WTC11 (cell line): ENCODE results near the gene GJA3. TPM values are rescaled to one million over a fixed set of nuclear protein-coding genes. Genes with fewer than 3 reads are reported as not detected.

Experiments used
- ATAC-seq: fragments of 200-7000 bp; cut with Tn5 transposase; 2 replicates; pipeline ENCODE4 v1.10.0; 2021; ENCODE audit warnings: mild to moderate bottlenecking, moderate library complexity
- CTCF ChIA-PET: fragments of 300-600 bp; sonication (Branson Sonifier 250); formaldehyde crosslinking; loops from one replicate; lab custom pipeline; 2021; ENCODE audit warnings: antibody characterized with exemption; lab: Charles Lee
- POLR2A ChIA-PET: fragments of 350-600 bp; sonication (Branson Sonifier 250); formaldehyde crosslinking; loops from one replicate; lab custom pipeline; 2021; ENCODE audit warnings: antibody characterized with exemption; lab: Charles Lee
- DNase-seq: peaks from one replicate; pipeline ENCODE4 v3.0.0; 2021; ENCODE audit warnings: low spot score
- H3K27ac Mint-ChIP-seq: 2 replicates; pipeline ENCODE4 v1.8.0; 2021; ENCODE audit warnings: mixed read lengths
- H3K27me3 Mint-ChIP-seq: 2 replicates; pipeline ENCODE4 v1.8.0; 2021; ENCODE audit warnings: low read depth, mild to moderate bottlenecking, moderate library complexity, mixed read lengths
- H3K36me3 Mint-ChIP-seq: 2 replicates; pipeline ENCODE4 v1.8.0; 2021; ENCODE audit warnings: mixed read lengths
- H3K4me1 Mint-ChIP-seq: 2 replicates; pipeline ENCODE4 v1.8.0; 2022; ENCODE audit warnings: mixed read lengths
- H3K4me3 Mint-ChIP-seq: 2 replicates; pipeline ENCODE4 v1.8.0; 2021; ENCODE audit warnings: mild to moderate bottlenecking, moderate library complexity, mixed read lengths
- H3K9me3 Mint-ChIP-seq: 2 replicates; pipeline ENCODE4 v1.8.0; 2021; ENCODE audit warnings: mixed read lengths
- E2F4 ChIP-seq: sonication (generic); formaldehyde crosslinking; IDR thresholded peaks from 2 replicates; pipeline ENCODE4 v1.8.1; 2022; ENCODE audit warnings: low read depth, mild to moderate bottlenecking, moderate library complexity, missing genetic modification reagents, borderline replicate concordance
- EMX1 ChIP-seq: fragments of 250-450 bp; sonication (Bioruptor Pico); IDR thresholded peaks from 2 replicates; pipeline ENCODE4 v1.8.0; 2021; ENCODE audit warnings: mild to moderate bottlenecking
- HMGXB4 ChIP-seq: sonication (generic); formaldehyde crosslinking; IDR thresholded peaks from 2 replicates; pipeline ENCODE4 v1.8.1; 2023; ENCODE audit warnings: mild to moderate bottlenecking, moderate library complexity, missing genetic modification reagents
- JUN ChIP-seq: sonication (generic); formaldehyde crosslinking; IDR thresholded peaks from 2 replicates; pipeline ENCODE4 v1.8.0; 2023; ENCODE audit warnings: mild to moderate bottlenecking, missing genetic modification reagents
- MYBL2 ChIP-seq: sonication (generic); formaldehyde crosslinking; IDR thresholded peaks from 2 replicates; pipeline ENCODE4 v1.8.1; 2023; ENCODE audit warnings: mild to moderate bottlenecking, moderate library complexity, missing genetic modification reagents
- PREB ChIP-seq: sonication (generic); formaldehyde crosslinking; IDR thresholded peaks from 2 replicates; pipeline ENCODE4 v1.8.1; 2022; ENCODE audit warnings: mild to moderate bottlenecking, missing genetic modification reagents, moderate library complexity, borderline replicate concordance
- SP1 ChIP-seq: sonication (generic); formaldehyde crosslinking; conservative IDR thresholded peaks from 2 replicates; pipeline ENCODE4 v1.8.1; 2022; ENCODE audit warnings: missing genetic modification reagents
- TCF7 ChIP-seq: sonication (generic); formaldehyde crosslinking; IDR thresholded peaks from 2 replicates; pipeline ENCODE4 v1.8.0; 2022; ENCODE audit warnings: mild to moderate bottlenecking, low read depth, missing genetic modification reagents, moderate library complexity
- USF1 ChIP-seq: sonication (generic); formaldehyde crosslinking; IDR thresholded peaks from 2 replicates; pipeline ENCODE4 v1.8.0; 2022; ENCODE audit warnings: mild to moderate bottlenecking, missing genetic modification reagents
- ZNF138 ChIP-seq: sonication (generic); formaldehyde crosslinking; conservative IDR thresholded peaks from 2 replicates; pipeline ENCODE4 v1.8.1; 2022; ENCODE audit warnings: mild to moderate bottlenecking, moderate library complexity, missing genetic modification reagents
- ZNF219 ChIP-seq: sonication (generic); formaldehyde crosslinking; IDR thresholded peaks from 2 replicates; pipeline ENCODE4 v1.8.0; 2023; ENCODE audit warnings: missing genetic modification reagents, mild to moderate bottlenecking, borderline replicate concordance
- ZNF281 ChIP-seq: sonication (generic); formaldehyde crosslinking; IDR thresholded peaks from 2 replicates; pipeline ENCODE4 v1.8.0; 2023; ENCODE audit warnings: mild to moderate bottlenecking, missing genetic modification reagents
- ZNF317 ChIP-seq: sonication (generic); formaldehyde crosslinking; IDR thresholded peaks from 2 replicates; pipeline ENCODE4 v1.8.1; 2023; ENCODE audit warnings: low read depth, mild to moderate bottlenecking, moderate library complexity, missing genetic modification reagents, borderline replicate concordance
- ZNF423 ChIP-seq: fragments of 250-450 bp; sonication (Bioruptor Pico); IDR thresholded peaks from 2 replicates; pipeline ENCODE4 v2.1.2; 2022; ENCODE audit warnings: mild to moderate bottlenecking, moderate library complexity
- total RNA-seq: library from RNA; stranded (reverse); gene quantifications from 3 replicates; pipeline ENCODE4 v1.2.3, GENCODE V29; 2021

Gene GJA3
- total RNA-seq, 1 experiment from 2014 or later, result 0.48 TPM

- TF ChIP-seq HMGXB4 (CRISPR knock-in tag) (no peak), ZNF423 (CRISPR knock-in tag) (no peak), MYBL2 (CRISPR knock-in tag) (no peak)
These were observed 34.9 kb upstream of the GJA3 start (continued) for GRCh38 chr13:20195801-20196200.

GRCh38 chr13:20193907-20194631 is 33.2 kb upstream of the GJA3 start:
- H3K27ac Mint-ChIP-seq, result no peak overlapping the region
- ChIA-PET POLR2A (no interaction called here), CTCF (interaction anchor here (1.1 to 1.3 kb wide), 3 partner anchors 12 to 282 kb away, joined by 3 to 5 read pairs (median 4); no protein-coding TSS in a partner anchor)
- TF ChIP-seq ZNF219 (CRISPR knock-in tag), result no peak
- TF ChIP-seq TCF7 (CRISPR knock-in tag), result no peak
- no peak for TF ChIP-seq ZNF317 (CRISPR knock-in tag)
- no peak for TF ChIP-seq JUN
- TF ChIP-seq USF1, result no peak
- no peak for TF ChIP-seq HMGXB4 (CRISPR knock-in tag)
- H3K9me3 Mint-ChIP-seq, result no peaks in the 10 kb centered on the region
- peaks cover 85% of the 10 kb centered on the region for H3K27me3 Mint-ChIP-seq
- DNase-seq (no peak), ATAC-seq (no peak)
- H3K4me1 Mint-ChIP-seq, result peaks cover 18% of the 10 kb centered on the region
- H3K36me3 Mint-ChIP-seq, result no peaks in the 10 kb centered on the region
- peak overlapping the region; percentile 65 for H3K4me3 Mint-ChIP-seq

- ChIA-PET POLR2A (no interaction called here), CTCF (no interaction called here)
- 0 out of 2 replicates have a peak, but pooled peaks have one; percentile 5 for ATAC-seq
- Mint-ChIP-seq H3K9me3 (no peaks in the 10 kb centered on the region), H3K27ac (no peak overlapping the region), H3K4me1 (peaks cover 18% of the 10 kb centered on the region), H3K27me3 (peaks cover 92% of the 10 kb centered on the region), H3K36me3 (no peaks in the 10 kb centered on the region), H3K4me3 (peak overlapping the region; percentile 65)
- TF ChIP-seq SP1 (CRISPR knock-in tag) (no peak), USF1 (no peak), ZNF281 (no peak), EMX1 (no peak), MYBL2 (CRISPR knock-in tag) (no peak), JUN (no peak), E2F4 (CRISPR knock-in tag) (no peak), PREB (CRISPR knock-in tag) (no peak), ZNF138 (CRISPR knock-in tag) (no peak)
- DNase-seq, result no peak
These were observed 32.5 kb upstream of the GJA3 start for GRCh38 chr13:20193162-20193906.
